H9 (cell line): ENCODE results near the gene TCERG1L. TPM values are rescaled to one million over a fixed set of nuclear protein-coding genes. Genes with fewer than 3 reads are reported as not detected.

ENCODE experiments used
- DNase-seq: peaks from one replicate; pipeline ENCODE4 v3.0.0-alpha.2; 2017
- H2AFZ ChIP-seq: one replicate; pipeline ENCODE4 v1.6.1; 2013; ENCODE audit warnings: mild to moderate bottlenecking, low read length, control low read depth, moderate library complexity
- H2AK5ac ChIP-seq: 2 replicates; pipeline ENCODE4 v1.6.1; 2013; ENCODE audit warnings: low read length, control low read depth, mixed read lengths; ENCODE audit not compliant: insufficient read length
- H2BK120ac ChIP-seq: one replicate; pipeline ENCODE4 v1.6.1; 2013; ENCODE audit warnings: low read depth, mild to moderate bottlenecking, low read length, control low read depth, inconsistent platforms; ENCODE audit not compliant: poor library complexity, severe bottlenecking
- H2BK12ac ChIP-seq: 2 replicates; pipeline ENCODE4 v1.6.1; 2013; ENCODE audit warnings: low read length, control low read depth, mixed read lengths, low read depth; ENCODE audit not compliant: insufficient read length
- H2BK15ac ChIP-seq: 2 replicates; pipeline ENCODE4 v1.6.1; 2013; ENCODE audit warnings: low read depth, low read length, control low read depth
- H2BK20ac ChIP-seq: one replicate; pipeline ENCODE4 v1.6.1; 2013; ENCODE audit warnings: low read depth, mild to moderate bottlenecking, low read length, control low read depth, inconsistent platforms; ENCODE audit not compliant: poor library complexity, severe bottlenecking
- H2BK5ac ChIP-seq: 2 replicates; pipeline ENCODE4 v1.6.1; 2013; ENCODE audit warnings: low read length, control low read depth, mixed read lengths; ENCODE audit not compliant: insufficient read length
- H3K14ac ChIP-seq: 2 replicates; pipeline ENCODE4 v1.6.1; 2013; ENCODE audit warnings: low read length, control low read depth; ENCODE audit not compliant: insufficient read depth
- H3K18ac ChIP-seq: 2 replicates; pipeline ENCODE4 v1.6.1; 2013; ENCODE audit warnings: low read depth, mild to moderate bottlenecking, mixed read lengths, low read length, control low read depth; ENCODE audit not compliant: insufficient read length
- H3K23ac ChIP-seq: 2 replicates; pipeline ENCODE4 v1.6.1; 2013; ENCODE audit warnings: low read length, control low read depth, mixed read lengths, low read depth; ENCODE audit not compliant: insufficient read length
- H3K23me2 ChIP-seq: 2 replicates; pipeline ENCODE4 v1.6.1; 2013; ENCODE audit warnings: low read depth, mild to moderate bottlenecking, mixed read lengths, low read length, control low read depth; ENCODE audit not compliant: insufficient read length, poor library complexity, severe bottlenecking
- H3K27ac ChIP-seq: 2 replicates; pipeline ENCODE4 v1.5.1; 2013; ENCODE audit warnings: low read length, control low read depth, mixed read lengths, low read depth; ENCODE audit not compliant: insufficient read length
- H3K27me3 ChIP-seq: 2 replicates; pipeline ENCODE4 v1.6.1; 2013; ENCODE audit warnings: low read length, control low read depth, inconsistent platforms; ENCODE audit not compliant: insufficient read depth
- H3K4ac ChIP-seq: 2 replicates; pipeline ENCODE4 v1.6.1; 2013; ENCODE audit warnings: low read depth, mild to moderate bottlenecking, control low read depth, inconsistent platforms, low read length, moderate library complexity
- H3K4me1 ChIP-seq: 2 replicates; pipeline ENCODE4 v1.6.1; 2013; ENCODE audit warnings: low read length, control low read depth, inconsistent platforms; ENCODE audit not compliant: insufficient read depth
- H3K4me2 ChIP-seq: 2 replicates; pipeline ENCODE4 v1.6.1; 2013; ENCODE audit warnings: low read length, control low read depth, mixed read lengths; ENCODE audit not compliant: insufficient read length, insufficient read depth
- H3K56ac ChIP-seq: 2 replicates; pipeline ENCODE4 v1.6.1; 2013; ENCODE audit warnings: low read depth, mild to moderate bottlenecking, mixed read lengths, low read length, control low read depth; ENCODE audit not compliant: insufficient read length
- H3K79me1 ChIP-seq: 2 replicates; pipeline ENCODE4 v1.6.1; 2013; ENCODE audit warnings: low read depth, mild to moderate bottlenecking, moderate library complexity, low read length, control low read depth, inconsistent platforms; ENCODE audit not compliant: insufficient read depth, poor library complexity, severe bottlenecking
- H3K79me2 ChIP-seq: 2 replicates; pipeline ENCODE4 v1.6.1; 2013; ENCODE audit warnings: low read length, control low read depth, inconsistent platforms; ENCODE audit not compliant: insufficient read depth
- H3K9ac ChIP-seq: 2 replicates; pipeline ENCODE4 v1.6.1; 2013; ENCODE audit warnings: low read length, control low read depth, mixed read lengths; ENCODE audit not compliant: insufficient read length; ENCODE audit errors: extremely low read depth
- H3K9me3 ChIP-seq: one replicate; pipeline ENCODE4 v1.6.1; 2013; ENCODE audit warnings: low read depth, low read length, inconsistent platforms; ENCODE audit not compliant: control insufficient read depth
- H3T11ph ChIP-seq: one replicate; pipeline ENCODE4 v1.6.1; 2013; ENCODE audit warnings: mild to moderate bottlenecking, low read length, control low read depth, inconsistent platforms
- H4K20me1 ChIP-seq: one replicate; pipeline ENCODE4 v1.6.1; 2013; ENCODE audit not compliant: control insufficient read depth, insufficient read length, insufficient read depth
- H4K5ac ChIP-seq: 2 replicates; pipeline ENCODE4 v1.6.1; 2013; ENCODE audit warnings: low read depth, mild to moderate bottlenecking, mixed read lengths, low read length, control low read depth; ENCODE audit not compliant: insufficient read length
- H4K8ac ChIP-seq: replicated peaks from 2 replicates; pipeline ENCODE4 v1.6.1; 2013; ENCODE audit warnings: low read length, control low read depth, mixed read lengths, low read depth; ENCODE audit not compliant: insufficient read length
- H4K91ac ChIP-seq: 2 replicates; pipeline ENCODE4 v1.6.1; 2013; ENCODE audit warnings: low read depth, mild to moderate bottlenecking, moderate library complexity, mixed read lengths, low read length, control low read depth; ENCODE audit not compliant: insufficient read length
- H3K27ac Mint-ChIP-seq, 3 experiments: 2 replicates in 2 of 3; 3 replicates in 1 of 3; pipeline ENCODE4 v1.8.0; 2020 to 2021; ENCODE audit warnings: mixed read lengths in 3 of 3, mild to moderate bottlenecking in 1 of 3, moderate library complexity in 1 of 3
- H3K27me3 Mint-ChIP-seq: 2 replicates; pipeline ENCODE4 v1.8.0; 2021; ENCODE audit warnings: low read depth, mild to moderate bottlenecking, moderate library complexity, mixed read lengths
- H3K36me3 Mint-ChIP-seq, 3 experiments: 2 replicates in 2 of 3; 3 replicates in 1 of 3; pipeline ENCODE4 v1.8.0; 2020 to 2021; ENCODE audit warnings: low read depth in 3 of 3, mixed read lengths in 3 of 3; ENCODE audit not compliant: insufficient read depth in 1 of 3
- H3K4me1 Mint-ChIP-seq, 2 experiments: 2 replicates each; pipeline ENCODE4 v1.8.0; 2020; ENCODE audit warnings: mixed read lengths in 2 of 2
- H3K4me3 Mint-ChIP-seq, 2 experiments: 2 replicates in 1 of 2; 3 replicates in 1 of 2; pipeline ENCODE4 v1.8.0; 2020 to 2021; ENCODE audit warnings: mild to moderate bottlenecking in 2 of 2, mixed read lengths in 2 of 2, moderate library complexity in 1 of 2
- H3K9me3 Mint-ChIP-seq, 2 experiments: 2 replicates in 1 of 2; 3 replicates in 1 of 2; pipeline ENCODE4 v1.8.0; 2020; ENCODE audit warnings: mild to moderate bottlenecking in 2 of 2, mixed read lengths in 2 of 2, moderate library complexity in 1 of 2
- WGBS: extraction: QIAGEN DNeasy Blood & Tissue Kit; methylation state at CpG from one replicate; pipeline ENCODE4 v1.1.7; 2013; ENCODE audit warnings: missing lambda C conversion rate, low lambda C conversion rate, mixed read lengths; ENCODE audit not compliant: insufficient read length; ENCODE audit errors: extremely low coverage; 5-methylcytosine and 5-hydroxymethylcytosine counted together
- total RNA-seq: library from RNA; stranded (reverse); gene quantifications from 2 replicates; pipeline ENCODE4 v1.2.1, GENCODE V29; 2021
- TF ChIP-seq, protein P1 (sequence below): fragments of 200-600 bp; sonication (generic); conservative IDR thresholded peaks from 3 replicates; pipeline ENCODE4 v1.8.0; 2021; ENCODE audit warnings: antibody characterized with exemption, mild to moderate bottlenecking

Gene TCERG1L
- total RNA-seq, 1 experiment from 2014 or later, result 3.3 TPM

DNA sequence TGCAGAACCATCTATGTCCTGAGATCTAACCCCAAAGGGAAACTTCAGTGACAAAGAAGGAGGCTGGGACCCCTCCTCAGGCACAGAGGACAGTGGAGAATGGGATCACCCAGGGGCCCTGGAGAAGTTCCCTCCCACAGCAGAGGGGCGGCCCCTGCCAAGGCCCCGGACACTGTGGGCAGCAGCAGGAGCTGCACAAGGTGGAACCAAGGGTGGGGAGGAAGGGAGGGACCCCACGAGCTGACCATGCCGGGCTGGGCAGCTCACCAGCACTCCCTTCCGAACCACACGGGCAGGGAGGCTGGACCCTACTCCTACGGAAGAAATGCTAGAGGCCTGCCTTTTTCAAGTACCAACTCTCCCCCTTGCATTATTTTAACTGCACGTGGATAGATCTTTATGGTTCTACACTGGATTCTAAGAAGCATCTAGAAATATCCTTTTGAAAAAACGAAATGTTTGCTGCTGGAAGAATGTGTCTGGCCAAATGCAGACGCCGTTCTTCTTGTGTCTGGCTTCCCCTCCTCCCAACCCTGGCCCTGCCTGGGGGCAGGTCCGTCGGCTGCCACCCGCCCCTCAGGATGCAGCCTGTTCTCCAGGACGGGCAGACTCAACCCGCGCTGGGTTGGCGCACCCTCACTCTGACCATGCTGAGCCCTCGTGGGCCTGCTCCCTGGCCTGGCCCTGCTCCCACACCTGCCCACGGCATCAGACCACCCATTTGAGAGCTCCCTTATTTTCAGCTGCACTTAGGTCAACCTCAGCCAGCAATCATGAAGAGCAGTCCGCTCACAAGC is 193.9 kb downstream of the TCERG1L start:
- Histone ChIP-seq H3K27ac (no peak overlapping the region), H4K8ac (no peak overlapping the region), H3K56ac (no peak overlapping the region), H3K27me3 (no peaks in the 10 kb centered on the region), H3T11ph (no peak overlapping the region), H4K91ac (no peak overlapping the region), H3K9me3 (peaks cover 6% of the 10 kb centered on the region), H2BK5ac (no peak overlapping the region), H3K4ac (no peak overlapping the region), H2AFZ (no peak overlapping the region), H2AK5ac (no peak overlapping the region), H3K79me2 (no peaks in the 10 kb centered on the region), H3K14ac (0 out of 2 replicates have a peak overlapping the region, but pooled peaks have one; percentile 10), H2BK12ac (no peak overlapping the region), H3K4me2 (no peak overlapping the region), H3K4me1 (no peaks in the 10 kb centered on the region), H3K18ac (no peak overlapping the region), H4K20me1 (no peaks in the 10 kb centered on the region), H3K23me2 (no peaks in the 10 kb centered on the region), H3K79me1 (no peaks in the 10 kb centered on the region), H4K5ac (no peak overlapping the region), H2BK20ac (no peak overlapping the region), H2BK15ac (no peak overlapping the region), H3K9ac (no peak overlapping the region), H2BK120ac (no peak overlapping the region), H3K23ac (no peak overlapping the region)
- no CpG with 5 or more reads among the region's 21 CpGs for WGBS
- Mint-ChIP-seq H3K27ac (no peak overlapping the region), H3K4me1 (peaks cover 9 to 14% of the 10 kb centered on the region in 2 experiments), H3K36me3 (peaks cover 5 to 14% (median 10%) of the 10 kb centered on the region in 3 experiments; a peak in 6 of 7 replicates), H3K9me3 (peaks cover 9 to 12% of the 10 kb centered on the region in 2 experiments), H3K27me3 (no peaks in the 10 kb centered on the region; the same call in 1 of the 2 replicates), H3K4me3 (no peak overlapping the region; a peak in 1 of 5 replicates)
- no peak for DNase-seq
- TF ChIP-seq, protein P1, sequence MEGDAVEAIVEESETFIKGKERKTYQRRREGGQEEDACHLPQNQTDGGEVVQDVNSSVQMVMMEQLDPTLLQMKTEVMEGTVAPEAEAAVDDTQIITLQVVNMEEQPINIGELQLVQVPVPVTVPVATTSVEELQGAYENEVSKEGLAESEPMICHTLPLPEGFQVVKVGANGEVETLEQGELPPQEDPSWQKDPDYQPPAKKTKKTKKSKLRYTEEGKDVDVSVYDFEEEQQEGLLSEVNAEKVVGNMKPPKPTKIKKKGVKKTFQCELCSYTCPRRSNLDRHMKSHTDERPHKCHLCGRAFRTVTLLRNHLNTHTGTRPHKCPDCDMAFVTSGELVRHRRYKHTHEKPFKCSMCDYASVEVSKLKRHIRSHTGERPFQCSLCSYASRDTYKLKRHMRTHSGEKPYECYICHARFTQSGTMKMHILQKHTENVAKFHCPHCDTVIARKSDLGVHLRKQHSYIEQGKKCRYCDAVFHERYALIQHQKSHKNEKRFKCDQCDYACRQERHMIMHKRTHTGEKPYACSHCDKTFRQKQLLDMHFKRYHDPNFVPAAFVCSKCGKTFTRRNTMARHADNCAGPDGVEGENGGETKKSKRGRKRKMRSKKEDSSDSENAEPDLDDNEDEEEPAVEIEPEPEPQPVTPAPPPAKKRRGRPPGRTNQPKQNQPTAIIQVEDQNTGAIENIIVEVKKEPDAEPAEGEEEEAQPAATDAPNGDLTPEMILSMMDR, result no peak
